IPS DF 4.7 (cell line): ENCODE measurements around the gene TFDP1.

ENCODE experiments used
- DNase-seq: peaks from one replicate; pipeline ENCODE4 v3.0.0-alpha.2; 2013; ENCODE audit warnings: low spot score; ENCODE audit errors: extremely low read depth

TFDP1 gene

GRCh38 chr13:113630804-113631203 is 46.3 kb downstream of the TFDP1 start:
- no peak for DNase-seq

- DNase-seq: no peak
Measured at GRCh38 chr13:113631341-113632095, 47.0 kb downstream of the TFDP1 start.

- no peak for DNase-seq
Measured at GRCh38 chr13:113632706-113633484, 48.3 kb downstream of the TFDP1 start.

DNA sequence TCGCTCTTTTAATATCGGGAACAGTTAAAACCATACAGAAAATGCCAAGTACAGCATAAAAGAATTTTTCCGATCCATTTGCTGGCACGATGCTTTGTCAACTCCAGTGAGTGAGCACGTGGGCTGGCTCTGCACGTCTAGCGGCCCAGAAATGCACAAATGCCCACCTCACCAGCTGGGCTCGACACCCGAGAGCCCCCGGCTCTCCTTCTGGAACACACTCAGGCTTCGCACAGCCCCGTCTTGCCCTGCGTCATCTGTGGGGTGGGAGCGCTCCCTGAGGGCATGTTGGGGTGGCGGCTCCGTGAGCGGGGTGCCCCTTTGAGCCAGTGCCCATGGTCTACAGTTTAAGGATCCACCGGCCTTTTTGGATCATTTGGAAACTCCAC is 48.9 kb downstream of the TFDP1 start:
- no peak for DNase-seq

GRCh38 chr13:113634279-113635047 is 49.9 kb downstream of the TFDP1 start:
- DNase-seq: no peak

GRCh38 chr13:113635048-113635420 is 50.5 kb downstream of the TFDP1 start:
- no peak for DNase-seq

DNA sequence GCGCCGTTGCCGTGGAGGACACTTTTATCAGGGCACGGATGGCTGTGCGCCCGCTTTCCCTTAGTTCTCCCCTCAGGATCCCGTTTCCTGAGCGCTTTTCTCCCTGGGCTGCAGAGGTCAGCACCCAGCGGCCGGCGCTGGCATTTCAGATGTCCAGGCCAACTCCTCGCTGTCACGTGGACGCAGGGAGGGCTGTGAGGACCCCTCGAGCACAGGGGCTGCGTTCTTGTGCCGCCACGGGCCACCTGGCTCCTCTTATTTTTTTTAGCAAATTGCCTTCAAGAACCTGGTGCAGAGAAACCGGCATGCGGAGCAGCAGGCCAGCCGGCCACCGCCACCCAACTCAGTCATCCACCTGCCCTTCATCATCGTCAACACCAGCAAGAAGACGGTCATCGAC is 51.2 kb downstream of the TFDP1 start:
- DNase-seq: no peak

- no peak for DNase-seq
Measured at GRCh38 chr13:113636266-113636963, 51.9 kb downstream of the TFDP1 start.

DNA sequence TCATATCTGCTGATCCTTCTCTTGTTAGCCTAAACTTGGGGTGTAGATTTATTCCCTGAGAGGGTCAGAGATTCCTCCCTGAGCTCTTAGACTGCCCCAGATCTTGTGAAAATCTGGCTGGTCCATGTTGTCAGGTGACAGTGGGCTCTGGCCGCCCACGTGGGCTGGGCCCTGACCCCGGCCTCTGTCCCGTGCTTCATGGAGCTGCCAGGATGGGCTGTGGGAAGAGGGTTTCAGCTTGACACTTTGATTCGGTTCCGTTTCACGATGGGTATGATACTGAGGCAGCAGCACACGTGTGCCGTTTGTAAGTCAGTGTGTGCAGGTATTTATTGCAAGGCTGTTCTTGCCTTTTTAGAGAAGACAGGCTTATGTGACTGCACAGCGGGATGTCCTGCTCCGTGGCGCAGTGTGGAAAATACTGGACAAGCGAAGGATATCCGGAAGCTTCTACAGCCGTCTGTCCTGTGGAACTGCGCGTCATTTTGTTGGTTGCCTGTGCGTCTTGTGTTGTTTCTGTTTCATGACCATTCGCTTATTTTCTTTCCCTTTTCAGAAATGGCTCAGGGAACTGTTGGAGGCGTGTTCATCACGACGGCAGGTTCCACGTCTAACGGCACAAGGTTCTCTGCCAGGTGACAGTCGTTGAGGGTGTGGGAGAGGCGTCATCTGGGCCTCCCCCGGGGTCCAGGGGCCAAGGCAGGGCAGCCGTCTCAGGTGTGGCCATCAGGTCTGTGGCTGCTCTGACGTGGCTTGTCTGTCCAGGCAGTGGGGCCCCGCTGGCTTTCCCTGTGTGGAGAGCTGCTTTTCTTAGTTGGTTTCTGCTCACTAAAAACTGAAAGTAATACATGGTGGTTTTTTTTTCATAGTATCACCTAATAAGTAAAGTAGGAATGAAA is 53.0 kb downstream of the TFDP1 start:
- no peak for DNase-seq

DNA sequence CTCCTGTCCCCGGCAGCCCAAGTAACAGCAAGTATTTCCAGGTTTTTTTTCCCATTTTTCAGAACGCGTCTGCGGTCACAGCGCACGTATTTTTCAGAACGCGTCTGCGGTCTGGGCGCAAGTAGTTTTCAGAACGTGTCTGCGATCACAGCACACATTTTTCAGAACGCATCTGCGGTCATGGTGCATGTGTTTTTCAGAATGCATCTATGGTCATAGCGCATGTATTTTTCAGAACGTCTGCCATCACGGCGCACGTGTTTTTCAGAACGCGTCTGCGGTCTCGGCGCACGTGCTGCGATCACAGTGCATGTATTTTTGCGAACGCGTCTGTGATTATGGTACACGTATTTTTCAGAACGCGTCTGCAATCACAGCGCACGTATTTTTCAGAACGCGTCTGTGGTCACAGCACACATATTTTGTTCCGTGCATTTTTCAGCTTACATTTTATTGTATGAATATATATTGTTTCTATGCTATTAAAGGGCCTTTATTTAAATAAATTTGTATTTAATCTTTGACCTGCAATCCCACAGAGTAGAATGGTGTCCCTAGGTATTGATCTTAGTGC is 53.7 kb downstream of the TFDP1 start:
- no peak for DNase-seq

DNA sequence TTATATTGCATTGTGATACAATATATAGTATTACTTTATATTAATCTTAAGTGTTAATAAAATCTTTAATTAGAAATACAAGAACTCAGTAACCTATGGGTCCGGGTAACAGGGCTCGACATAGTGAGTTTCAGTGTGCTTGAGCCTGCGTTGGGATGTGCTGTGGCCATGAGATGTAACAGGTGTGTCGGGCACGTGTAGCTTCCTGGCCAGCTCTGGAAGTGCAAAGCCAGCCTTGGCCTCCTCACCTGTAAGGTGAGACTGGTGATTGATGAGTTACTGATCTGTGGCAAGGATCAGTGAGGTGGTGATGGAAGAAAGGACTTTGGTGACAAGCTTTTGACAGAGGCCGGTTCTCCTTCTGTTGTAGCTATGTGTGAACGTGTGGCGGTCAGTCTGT is 54.3 kb downstream of the TFDP1 start:
- DNase-seq: no peak

DNA sequence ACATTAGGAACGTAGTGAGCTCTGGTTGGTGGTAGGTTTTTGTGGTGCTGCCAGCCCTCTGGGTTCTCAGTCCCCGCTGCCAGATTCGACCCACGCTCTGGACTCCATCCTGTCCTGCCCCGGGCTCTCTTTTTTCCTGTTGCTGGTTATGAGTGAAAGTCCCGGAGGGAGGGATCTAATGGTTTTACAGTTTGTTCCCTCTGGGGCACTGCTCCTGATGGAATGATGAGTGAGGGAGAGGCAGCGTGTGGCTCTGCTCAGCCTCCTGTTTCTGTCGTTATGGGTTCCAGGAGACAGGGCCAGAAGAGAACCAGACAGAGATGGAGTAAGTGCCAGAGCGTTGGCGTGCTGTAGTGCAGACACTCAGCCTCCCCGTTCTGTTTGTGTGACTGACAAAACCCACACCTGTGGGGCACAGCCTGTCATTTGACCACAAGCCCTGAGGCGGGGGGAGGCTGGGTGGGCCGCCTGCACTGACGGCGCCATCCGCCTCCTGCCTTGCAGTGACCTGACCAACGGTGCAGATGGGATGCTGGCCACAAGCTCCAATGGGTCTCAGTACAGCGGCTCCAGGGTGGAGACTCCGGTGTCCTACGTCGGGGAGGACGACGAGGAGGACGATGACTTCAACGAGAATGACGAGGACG is 55.2 kb downstream of the TFDP1 start:
- no peak for DNase-seq

DNA sequence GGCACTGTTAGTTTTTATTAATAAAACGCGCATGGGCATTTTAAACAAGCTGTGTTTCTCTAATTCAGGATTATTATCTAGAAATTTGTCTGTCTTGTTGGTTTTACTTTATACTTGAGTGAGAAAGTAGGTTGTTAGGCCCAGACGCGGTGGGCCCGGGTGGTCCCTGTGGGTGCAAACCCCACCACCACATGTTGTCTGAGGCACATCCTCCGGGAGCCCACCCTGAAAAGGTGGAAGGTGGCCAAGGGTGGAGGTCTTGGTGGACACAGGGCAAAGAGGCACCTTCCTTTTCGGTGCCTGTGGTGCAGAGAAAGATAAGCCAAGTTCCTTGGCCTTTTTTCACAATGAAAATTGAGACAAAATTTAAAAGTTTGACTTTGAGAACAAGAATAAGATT is 56.9 kb downstream of the TFDP1 start:
- DNase-seq: no peak

DNA sequence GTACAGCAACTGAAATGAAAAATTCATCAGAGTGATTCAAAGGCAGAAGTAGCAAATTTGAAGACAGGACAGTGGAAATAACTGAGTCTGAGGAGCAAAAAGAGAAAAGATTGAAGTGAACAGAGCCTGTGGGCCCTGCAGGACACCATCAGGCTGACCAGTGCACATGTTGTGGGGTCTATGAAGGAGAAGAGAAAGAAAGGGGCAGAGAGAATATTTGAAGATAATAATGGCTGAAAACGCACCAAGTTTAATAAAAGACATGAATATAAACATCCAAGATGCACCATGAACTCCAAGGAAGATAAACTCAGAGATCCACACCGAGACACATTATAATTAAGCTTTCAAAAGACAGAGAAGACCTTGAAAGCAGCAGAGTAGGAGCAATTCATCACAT is 58.0 kb downstream of the TFDP1 start:
- DNase-seq: no peak

GRCh38 chr13:113643593-113643992 is 59.0 kb downstream of the TFDP1 start:
- DNase-seq: no peak

DNA sequence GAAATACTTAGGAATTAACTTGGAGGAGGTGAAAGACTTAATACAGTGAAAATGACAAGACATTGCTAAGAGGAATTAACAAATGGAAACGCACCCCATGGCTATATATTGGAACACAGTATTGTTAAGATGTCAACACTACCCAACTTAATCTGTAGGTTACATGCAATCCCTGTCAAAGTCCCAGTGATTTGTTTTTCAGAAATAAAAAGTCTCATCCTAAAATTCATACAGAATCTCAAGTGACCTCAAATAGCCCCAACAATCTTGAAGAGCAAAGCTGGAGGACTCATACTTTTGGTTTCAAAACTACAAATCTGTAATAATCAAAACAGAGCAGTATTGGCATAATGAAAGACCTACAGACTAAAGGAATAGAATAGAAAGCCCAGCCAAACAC is 60.2 kb downstream of the TFDP1 start:
- no peak for DNase-seq

DNA sequence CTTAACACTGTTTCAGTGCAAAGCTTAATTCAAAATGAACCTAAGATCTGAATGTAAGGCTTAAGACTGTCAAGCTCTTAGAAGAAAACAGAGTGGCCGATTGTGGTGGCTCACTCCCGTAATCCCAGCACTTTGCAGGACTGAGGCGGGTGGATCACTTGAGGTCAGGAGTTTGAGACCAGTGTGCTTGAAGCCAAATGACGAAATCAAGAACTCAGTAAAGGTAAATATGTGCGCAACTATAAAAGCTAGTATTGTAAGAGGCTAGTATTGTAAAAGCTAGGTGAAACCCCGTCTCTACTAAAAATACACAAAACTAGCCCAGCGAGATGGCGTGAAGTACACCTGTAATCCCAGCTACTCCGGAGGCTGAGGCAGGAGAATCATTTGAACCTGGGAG is 60.8 kb downstream of the TFDP1 start:
- DNase-seq: no peak

DNA sequence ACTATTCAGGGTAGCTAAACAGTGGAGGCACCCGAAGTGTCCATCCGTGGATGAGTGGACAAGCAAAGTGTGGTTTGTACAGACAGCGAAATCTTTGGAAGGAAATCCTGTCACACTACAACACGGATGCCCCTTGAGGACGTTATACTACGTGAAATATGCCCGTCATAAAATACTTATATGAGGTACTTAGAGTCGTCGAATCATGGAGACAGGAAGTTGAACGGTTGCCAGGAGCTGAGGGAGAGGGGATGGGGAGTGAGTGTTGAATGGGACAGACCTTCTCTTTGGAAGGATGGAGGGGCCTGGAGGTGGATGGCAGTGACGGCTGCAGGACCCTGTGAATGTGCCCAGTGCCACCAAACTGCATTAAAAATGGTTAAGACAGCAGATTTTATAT is 61.8 kb downstream of the TFDP1 start:
- DNase-seq: no peak

- DNase-seq: no peak
Measured at GRCh38 chr13:113646921-113647340, 62.4 kb downstream of the TFDP1 start.
